ENCODE results near the gene BRSK2.

DNA sequence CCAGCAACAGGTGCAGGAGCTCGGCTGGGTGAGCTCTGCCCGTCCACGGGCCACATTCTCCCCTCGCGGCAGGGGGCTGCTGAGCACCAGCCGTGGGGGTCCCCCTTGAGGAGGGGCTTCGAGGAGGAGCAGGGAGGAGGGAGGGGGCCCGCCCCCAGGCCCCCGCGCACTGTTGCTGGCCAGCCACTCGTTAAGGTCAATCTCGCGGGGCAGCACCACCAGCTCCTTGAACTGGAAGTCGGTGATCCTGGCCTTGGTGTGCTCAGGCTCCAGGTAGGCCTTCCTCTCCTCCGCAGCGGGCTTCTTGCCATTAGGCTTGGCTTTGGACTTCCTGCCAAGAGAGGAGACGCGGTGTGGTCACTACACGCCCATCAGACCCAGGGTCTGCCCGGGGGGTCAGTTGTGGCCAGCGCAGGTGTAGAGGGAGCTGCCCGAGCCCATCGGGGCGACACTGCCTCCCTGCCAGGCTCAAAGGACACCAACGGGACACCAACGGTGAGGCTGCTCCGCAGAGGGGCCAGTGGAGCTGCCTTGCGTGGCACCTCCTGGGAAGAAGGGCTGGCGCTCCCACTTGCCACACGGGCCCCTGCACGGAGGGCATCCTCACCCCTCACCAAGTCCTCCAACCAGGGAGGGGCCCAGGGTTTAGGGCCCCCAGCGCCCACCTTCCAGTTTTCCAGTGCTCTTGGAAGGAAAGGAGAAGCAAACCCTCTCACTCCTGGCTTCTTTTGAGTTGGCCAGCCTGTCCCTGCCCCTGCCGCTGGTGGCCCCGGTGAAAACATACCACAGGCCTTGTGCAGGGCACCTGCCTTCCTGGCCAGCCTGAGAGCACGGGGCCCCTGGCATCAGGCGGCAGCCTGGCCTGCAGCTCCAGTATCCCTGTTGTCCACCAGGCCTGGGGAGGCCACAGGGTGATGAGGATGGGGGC is 91.1 kb downstream of the BRSK2 start:
- TF ChIP-seq YY1 (IDR thresholded peaks at IDR 0.05; ENCODE audit: insufficient read depth, insufficient read length) = no peak
- TF ChIP-seq ZNF274 (IDR thresholded peaks at IDR 0.05; ENCODE audit: low read depth, low read length) = no peak
